ENCODE results near the gene UPB1.

DNA sequence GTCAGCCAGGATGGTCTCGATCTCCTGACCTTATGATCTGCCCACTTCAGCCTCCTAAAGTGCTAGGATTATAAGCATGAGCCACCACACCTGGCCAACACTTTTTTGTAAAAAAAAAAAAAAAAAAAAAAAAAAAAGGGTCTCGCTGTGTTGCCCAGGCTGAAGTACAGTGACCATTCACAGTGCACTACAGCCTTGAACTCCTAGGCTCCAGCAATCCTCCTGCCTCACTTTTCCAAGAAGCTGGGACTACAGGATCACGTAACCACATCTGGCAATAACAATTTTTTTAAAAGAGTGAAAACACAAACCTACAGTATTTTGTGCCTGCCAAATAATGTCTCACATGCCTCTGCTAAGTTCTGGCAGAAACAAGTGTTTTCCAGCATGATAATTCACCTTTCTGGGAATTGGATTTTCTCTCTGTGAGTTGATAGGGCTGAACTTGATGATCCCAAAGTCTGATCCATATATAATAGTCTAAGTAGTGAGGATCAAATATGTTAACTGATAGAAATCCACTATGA lies 37.2 kb upstream of the UPB1 start:
- TF ChIP-seq CTCF (IDR thresholded peaks at IDR 0.05; ENCODE audit: poor library complexity) (no peak), EZH2 (IDR thresholded peaks at IDR 0.05; ENCODE audit: borderline replicate concordance) (no peak)

Measured in hepatocyte (in vitro differentiated cells).